Measurements from ENCODE around the gene SH3BP5.

DNA sequence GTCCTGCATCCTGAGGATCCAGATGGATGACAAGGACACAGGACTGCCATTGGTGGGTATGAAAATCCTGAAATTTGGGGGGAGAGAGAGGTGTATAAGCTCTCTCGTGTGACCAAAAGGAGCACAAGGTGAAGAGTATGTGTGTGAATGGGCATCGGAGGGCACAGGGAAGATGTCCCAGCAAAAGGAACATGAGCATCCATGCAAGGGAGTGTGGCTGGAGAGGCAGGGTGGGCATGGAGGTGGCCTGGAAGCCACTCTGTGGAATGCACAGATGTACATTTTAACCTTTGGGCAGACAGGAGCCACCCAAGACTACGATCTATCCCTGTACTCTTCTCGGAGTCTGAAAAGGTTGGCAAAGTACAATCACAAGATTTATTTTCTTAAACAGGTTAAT is 71.9 kb downstream of the SH3BP5 start:
- TF ChIP-seq, protein P1, sequence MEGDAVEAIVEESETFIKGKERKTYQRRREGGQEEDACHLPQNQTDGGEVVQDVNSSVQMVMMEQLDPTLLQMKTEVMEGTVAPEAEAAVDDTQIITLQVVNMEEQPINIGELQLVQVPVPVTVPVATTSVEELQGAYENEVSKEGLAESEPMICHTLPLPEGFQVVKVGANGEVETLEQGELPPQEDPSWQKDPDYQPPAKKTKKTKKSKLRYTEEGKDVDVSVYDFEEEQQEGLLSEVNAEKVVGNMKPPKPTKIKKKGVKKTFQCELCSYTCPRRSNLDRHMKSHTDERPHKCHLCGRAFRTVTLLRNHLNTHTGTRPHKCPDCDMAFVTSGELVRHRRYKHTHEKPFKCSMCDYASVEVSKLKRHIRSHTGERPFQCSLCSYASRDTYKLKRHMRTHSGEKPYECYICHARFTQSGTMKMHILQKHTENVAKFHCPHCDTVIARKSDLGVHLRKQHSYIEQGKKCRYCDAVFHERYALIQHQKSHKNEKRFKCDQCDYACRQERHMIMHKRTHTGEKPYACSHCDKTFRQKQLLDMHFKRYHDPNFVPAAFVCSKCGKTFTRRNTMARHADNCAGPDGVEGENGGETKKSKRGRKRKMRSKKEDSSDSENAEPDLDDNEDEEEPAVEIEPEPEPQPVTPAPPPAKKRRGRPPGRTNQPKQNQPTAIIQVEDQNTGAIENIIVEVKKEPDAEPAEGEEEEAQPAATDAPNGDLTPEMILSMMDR (IDR thresholded peaks at IDR 0.05; ENCODE audit: low read depth, low read length) = no peak
- TF ChIP-seq EZH2phosphoT487 (IDR thresholded peaks at IDR 0.05; ENCODE audit: low read depth) = no peak
